Adrenal gland (tissue), 12 donors: ENCODE measurements around the gene RBMS1. TPM values are rescaled to one million over a fixed set of nuclear protein-coding genes. Genes with fewer than 3 reads are reported as not detected.
"Not testable (repeated sequence)": the region's sequence is repeated elsewhere in the genome, so short reads cannot be mapped to it uniquely, and the experiment has no call there.

ENCODE experiments used
- DNase-seq, 7 donors: peaks; one replicate each; pipeline ENCODE4 v3.0.0-alpha.2; 2019 to 2020
- H3K27ac ChIP-seq, 5 donors: fragments of 200-600 bp; sonication (generic) in 4 of 5; 1 replicate in 3 of 5; 2 replicates in 2 of 5; pipeline versions ENCODE4 v1.5.1 to v1.8.0; 2016 to 2020; ENCODE audit warnings: mild to moderate bottlenecking in 1 of 5
- H3K27me3 ChIP-seq: fragments of 200-600 bp; 2 replicates; pipeline ENCODE4 v1.8.0; 2021
- H3K36me3 ChIP-seq, 2 donors: fragments of 200-600 bp; replicated peaks in 1 of 2; 1 replicate in 1 of 2; 2 replicates in 1 of 2; pipeline versions ENCODE4 v1.5.1 to v1.8.0; 2018 to 2022
- H3K4me1 ChIP-seq, 2 donors: fragments of 200-600 bp; replicated peaks in 1 of 2; 1 replicate in 1 of 2; 2 replicates in 1 of 2; pipeline versions ENCODE4 v1.5.1 to v1.8.0; 2018 to 2021
- H3K4me3 ChIP-seq, 4 donors: fragments of 200-600 bp; sonication (generic) in 3 of 4; one replicate each; pipeline ENCODE4 v1.5.1; 2016 to 2018
- H3K9me3 ChIP-seq, 3 donors: fragments of 200-600 bp; sonication (generic) in 1 of 3; replicated peaks in 1 of 3; 1 replicate in 2 of 3; 2 replicates in 1 of 3; pipeline versions ENCODE4 v1.5.1 to v1.8.0; 2016 to 2021
- POLR2A ChIP-seq, 2 donors: fragments of 450-650 bp; IDR thresholded peaks; one replicate each; pipeline ENCODE4 v1.6.1; 2017; ENCODE audit warnings: antibody characterized with exemption in 2 of 2, mild to moderate bottlenecking in 2 of 2, moderate library complexity in 1 of 2
- WGBS, 4 donors: extraction: QIAGEN DNeasy Blood & Tissue Kit in 2 of 4; methylation state at CpG; one replicate each; pipeline versions ENCODE4 v1.1.5 to v1.1.7; 2013 to 2017; 5-methylcytosine and 5-hydroxymethylcytosine counted together
- intact Hi-C, 2 donors: fragments of 100-400 bp; cut with DNase I; formaldehyde crosslinking; loops; one replicate each; pipeline versions ENCODE4 v1.14.1 to v1.15.0; 2022 to 2023
- polyA plus RNA-seq, 3 donors: library from polyadenylated mRNA; stranded (reverse); fragments of 200-250 nt in 2 of 3; fragments of 350-450 nt in 1 of 3; fragmentation: Illumina TruSeq in 1 of 3; extraction: RNeasy Lipid Tissue Mini Kit (QIAGEN cat#74804) in 1 of 3; gene quantifications; one replicate each; pipeline ENCODE4 v1.2.3, GENCODE V29; 2013 to 2014
- total RNA-seq, 9 donors: library from RNA; depleted of rRNA in 4 of 9; stranded (reverse); fragments of >200 nt in 4 of 9; fragments of 120-200 nt in 1 of 9; fragmentation: NEBNext Ultra II Directional in 1 of 9; extraction: Animal tissue kit (Norgen Biotek cat#: 25700) in 1 of 9; gene quantifications; one replicate each; pipeline versions ENCODE4 v1.1.0 to v1.2.4, GENCODE V29; 2013 to 2023
- TF ChIP-seq, protein P1 (sequence below), 6 experiments: fragments of 450-650 bp in 4 of 6; fragments of 200-600 bp in 2 of 6; sonication (generic) in 1 of 6; IDR thresholded peaks; 1 replicate in 5 of 6; 2 replicates in 1 of 6; pipeline versions ENCODE4 v1.5.1 to v1.8.0; 2016 to 2021; ENCODE audit warnings: antibody characterized with exemption in 6 of 6, mild to moderate bottlenecking in 2 of 6, moderate library complexity in 1 of 6
- donor health status: healthy with polysubstance abuse.
- donor health status: Bipolar disorder and iron deficiency.
- donor health status: DM: yes; HTN: yes; CAD: no.
- donor health status: DM: no; HTN: no; CAD: no.
- donor health status: DM: no; HTN: no; CAD: no.
- donor health status: DM: yes; HTN: yes; CAD: no.

Gene RBMS1
- total and polyA plus RNA-seq, 12 donors = 24.2 to 62.1 (median 37.1) TPM

DNA sequence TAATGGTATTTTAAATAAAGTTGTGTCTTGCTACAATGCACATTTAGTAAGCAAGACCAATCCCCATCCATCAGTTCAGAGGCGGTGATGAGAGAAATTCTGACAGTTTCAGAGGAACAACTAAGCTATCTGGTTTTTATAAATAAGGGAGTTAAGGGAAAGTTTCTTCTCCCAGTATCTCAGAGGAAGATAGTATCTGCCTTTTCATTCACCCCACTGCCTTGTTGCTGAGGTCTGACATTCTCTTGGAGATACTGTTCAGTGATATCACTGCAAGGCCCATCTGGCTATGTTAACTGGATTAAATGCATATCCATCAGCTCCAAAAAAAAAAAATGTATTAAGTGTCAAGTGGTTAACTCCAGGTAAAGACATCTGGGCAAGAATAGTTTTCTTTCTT, 47.9 kb downstream of the RBMS1 start:
- TF ChIP-seq, protein P1, sequence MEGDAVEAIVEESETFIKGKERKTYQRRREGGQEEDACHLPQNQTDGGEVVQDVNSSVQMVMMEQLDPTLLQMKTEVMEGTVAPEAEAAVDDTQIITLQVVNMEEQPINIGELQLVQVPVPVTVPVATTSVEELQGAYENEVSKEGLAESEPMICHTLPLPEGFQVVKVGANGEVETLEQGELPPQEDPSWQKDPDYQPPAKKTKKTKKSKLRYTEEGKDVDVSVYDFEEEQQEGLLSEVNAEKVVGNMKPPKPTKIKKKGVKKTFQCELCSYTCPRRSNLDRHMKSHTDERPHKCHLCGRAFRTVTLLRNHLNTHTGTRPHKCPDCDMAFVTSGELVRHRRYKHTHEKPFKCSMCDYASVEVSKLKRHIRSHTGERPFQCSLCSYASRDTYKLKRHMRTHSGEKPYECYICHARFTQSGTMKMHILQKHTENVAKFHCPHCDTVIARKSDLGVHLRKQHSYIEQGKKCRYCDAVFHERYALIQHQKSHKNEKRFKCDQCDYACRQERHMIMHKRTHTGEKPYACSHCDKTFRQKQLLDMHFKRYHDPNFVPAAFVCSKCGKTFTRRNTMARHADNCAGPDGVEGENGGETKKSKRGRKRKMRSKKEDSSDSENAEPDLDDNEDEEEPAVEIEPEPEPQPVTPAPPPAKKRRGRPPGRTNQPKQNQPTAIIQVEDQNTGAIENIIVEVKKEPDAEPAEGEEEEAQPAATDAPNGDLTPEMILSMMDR (IDR thresholded peaks at IDR 0.05) = no peak
- TF ChIP-seq POLR2A (IDR thresholded peaks at IDR 0.05) = no peak
- 84 to 97% (median 95%) methylated on average over 1 of the region's 1 CpG for WGBS, 4 donors
- H3K4me1 ChIP-seq = peaks cover 0 to 1% of the 10 kb centered on the region in 2 donors
- H3K27me3 ChIP-seq = no peaks in the 10 kb centered on the region
- H3K4me3 ChIP-seq = no peak overlapping the region
- H3K27ac ChIP-seq = no peak overlapping the region
- intact Hi-C loops = no loop called here
- no peaks in the 10 kb centered on the region for H3K9me3 ChIP-seq
- no peak for DNase-seq
- no peaks in the 10 kb centered on the region for H3K36me3 ChIP-seq

DNA sequence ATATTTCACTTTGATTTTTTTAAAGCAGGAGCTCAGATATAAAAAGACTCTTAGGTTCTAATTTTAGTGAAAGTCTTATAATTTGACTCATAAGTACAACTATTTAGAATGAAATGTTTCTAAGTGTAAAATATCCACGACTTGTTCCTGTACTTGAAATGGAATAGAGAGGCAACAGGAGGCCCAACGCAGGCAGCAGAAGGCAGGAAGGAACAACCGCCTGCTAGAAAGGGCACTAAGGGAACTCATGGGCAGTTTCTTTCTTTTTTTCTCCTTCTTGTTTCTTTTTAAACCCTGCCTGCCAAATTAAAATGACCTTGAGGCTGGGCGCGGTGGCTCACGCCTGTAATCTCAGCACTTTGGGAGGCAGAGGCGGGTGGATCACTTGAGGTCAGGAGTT, 51.0 kb downstream of the RBMS1 start:
- DNase-seq = no peak
- intact Hi-C loops = no loop called here
- no peaks in the 10 kb centered on the region for H3K4me1 ChIP-seq
- H3K27me3 ChIP-seq = no peaks in the 10 kb centered on the region
- no peaks in the 10 kb centered on the region for H3K36me3 ChIP-seq
- H3K9me3 ChIP-seq = no peaks in the 10 kb centered on the region
- no peak for TF ChIP-seq POLR2A (IDR thresholded peaks at IDR 0.05)
- TF ChIP-seq, protein P1 (IDR thresholded peaks at IDR 0.05) = no peak
- no peak overlapping the region for H3K4me3 ChIP-seq
- no peak overlapping the region for H3K27ac ChIP-seq
- 83 to 89% (median 87%) methylated on average over 7 of the region's 7 CpGs for WGBS, 4 donors

DNA sequence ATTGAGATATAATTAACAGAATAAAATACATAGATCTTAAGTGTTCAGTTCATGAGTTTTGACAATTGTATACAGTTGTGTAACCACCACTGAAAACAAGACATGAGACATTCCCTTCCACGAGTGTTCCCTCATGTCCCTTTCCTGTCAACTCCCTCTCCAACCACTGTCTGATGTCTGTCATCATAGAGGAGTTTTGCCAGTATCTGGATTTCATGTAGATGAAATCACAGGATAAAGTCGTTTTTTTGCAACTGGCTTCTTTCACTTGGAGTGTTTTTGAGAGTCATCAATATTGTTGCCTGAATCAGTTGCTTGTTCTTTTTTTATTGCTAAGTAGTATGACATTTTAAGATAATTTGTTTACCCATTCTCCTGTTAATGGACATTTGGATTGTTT, 52.7 kb downstream of the RBMS1 start:
- Histone ChIP-seq H3K27me3 (no peaks in the 10 kb centered on the region), H3K9me3 (no peaks in the 10 kb centered on the region), H3K4me3 (no peak overlapping the region), H3K4me1 (no peaks in the 10 kb centered on the region), H3K27ac (no peak overlapping the region), H3K36me3 (no peaks in the 10 kb centered on the region)
- intact Hi-C loops = no loop called here
- WGBS, 4 donors = 51 to 58% (median 54%) methylated on average over 2 of the region's 2 CpGs
- TF ChIP-seq, protein P1 (IDR thresholded peaks at IDR 0.05) = no peak
- no peak for TF ChIP-seq POLR2A (IDR thresholded peaks at IDR 0.05)
- no peak for DNase-seq

DNA sequence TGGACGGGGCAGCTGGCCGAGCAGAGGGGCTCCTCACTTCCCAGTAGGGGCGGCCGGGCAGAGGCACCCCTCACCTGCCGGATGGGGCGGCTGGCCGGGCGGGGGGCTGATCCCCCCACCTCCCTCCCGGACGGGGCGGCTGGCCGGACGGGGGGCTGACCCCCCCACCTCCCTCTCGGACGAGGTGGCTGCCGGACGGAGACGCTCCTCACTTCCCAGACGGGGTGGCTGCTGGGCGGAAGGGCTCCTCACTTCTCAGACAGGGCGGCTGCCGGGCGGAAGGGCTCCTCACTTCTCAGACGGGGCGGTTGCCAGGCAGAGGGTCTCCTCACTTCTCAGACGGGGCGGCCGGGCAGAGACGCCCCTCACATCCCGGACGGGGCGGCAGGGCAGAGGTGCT, 54.6 kb downstream of the RBMS1 start:
- WGBS, 4 donors = 78 to 97% (median 96%) methylated on average over 3 to 32 of the region's 32 CpGs; no CpG with 5 or more reads in 1 of the 4 donors
- H3K27ac ChIP-seq, intact Hi-C loops, H3K36me3 ChIP-seq, H3K27me3 ChIP-seq, DNase-seq, H3K9me3 ChIP-seq, H3K4me3 ChIP-seq: not testable (repeated sequence)
- peaks cover 0 to 12% of the 10 kb centered on the region in 2 donors for H3K4me1 ChIP-seq

DNA sequence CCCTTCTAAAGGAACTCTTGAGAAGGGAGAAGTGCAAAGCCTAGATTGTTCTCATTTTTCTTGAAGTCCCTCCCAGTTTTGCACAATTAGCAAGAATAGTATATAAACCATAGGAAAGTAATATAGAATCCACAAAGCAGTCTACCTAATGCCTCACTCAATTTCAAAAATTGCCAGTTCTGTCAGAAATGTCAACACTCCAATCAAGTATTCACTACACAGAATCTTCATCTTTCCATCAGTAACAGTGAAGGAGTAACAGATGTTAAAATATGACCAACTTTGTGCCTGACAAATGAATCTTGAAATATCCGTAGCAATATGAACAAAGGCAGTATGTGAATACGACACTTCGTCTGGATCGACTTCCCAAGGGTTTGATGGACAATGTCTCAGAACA, 56.3 kb downstream of the RBMS1 start:
- Histone ChIP-seq H3K4me3 (no peak overlapping the region), H3K4me1 (peaks cover 0 to 26% of the 10 kb centered on the region in 2 donors), H3K9me3 (no peaks in the 10 kb centered on the region), H3K36me3 (no peaks in the 10 kb centered on the region), H3K27me3 (no peaks in the 10 kb centered on the region), H3K27ac (no peak overlapping the region)
- no peak for DNase-seq
- intact Hi-C loops = no loop called here
- WGBS, 4 donors = 93 to 98% (median 96%) methylated on average over 4 of the region's 4 CpGs
- TF ChIP-seq, protein P1 (IDR thresholded peaks at IDR 0.05) = no peak
- TF ChIP-seq POLR2A (IDR thresholded peaks at IDR 0.05) = no peak
